ENCODE results near the gene IFI27L1.
A peak's percentile ranks its signal among the peaks of the same experiment; 100 is the strongest.

The IFI27L1 gene

GRCh38 chr14:94113908-94114588, 32.9 kb downstream of the IFI27L1 start:
- DNase-seq (ENCODE audit: low spot score), result peak; percentile 35

GRCh38 chr14:94114589-94115057, 33.5 kb downstream of the IFI27L1 start:
- peak; percentile 27 for DNase-seq (ENCODE audit: low spot score)

- peak; percentile 31 for DNase-seq (ENCODE audit: low spot score)
These were observed 34.0 kb downstream of the IFI27L1 start for GRCh38 chr14:94115058-94115591.

- DNase-seq (ENCODE audit: low spot score), result no peak
These were observed 34.5 kb downstream of the IFI27L1 start for GRCh38 chr14:94115631-94116030.

- DNase-seq (ENCODE audit: low spot score), result no peak
These were observed 35.6 kb downstream of the IFI27L1 start for GRCh38 chr14:94116701-94117100.

GRCh38 chr14:94117856-94118255, 36.7 kb downstream of the IFI27L1 start:
- no peak for DNase-seq (ENCODE audit: low spot score)

GRCh38 chr14:94119071-94119470, 38.0 kb downstream of the IFI27L1 start:
- no peak for DNase-seq (ENCODE audit: low spot score)

- peak; percentile 32 for DNase-seq (ENCODE audit: low spot score)
These were observed 39.7 kb downstream of the IFI27L1 start for GRCh38 chr14:94120667-94121340.

GRCh38 chr14:94121485-94121884, 40.4 kb downstream of the IFI27L1 start:
- peak; percentile 26 for DNase-seq (ENCODE audit: low spot score)

GRCh38 chr14:94122438-94122837, 41.3 kb downstream of the IFI27L1 start:
- DNase-seq (ENCODE audit: low spot score), result peak; percentile 14

GRCh38 chr14:94123296-94123695, 42.2 kb downstream of the IFI27L1 start:
- DNase-seq (ENCODE audit: low spot score), result peak; percentile 31

GRCh38 chr14:94123868-94124267, 42.8 kb downstream of the IFI27L1 start:
- DNase-seq (ENCODE audit: low spot score), result peak; percentile 18

GRCh38 chr14:94124582-94125377, 43.7 kb downstream of the IFI27L1 start:
- peak; percentile 24 for DNase-seq (ENCODE audit: low spot score)

- peak; percentile 28 for DNase-seq (ENCODE audit: low spot score)
These were observed 44.7 kb downstream of the IFI27L1 start for GRCh38 chr14:94125659-94126418.

GRCh38 chr14:94126419-94126677, 45.2 kb downstream of the IFI27L1 start:
- peak; percentile 16 for DNase-seq (ENCODE audit: low spot score)

- no peak for DNase-seq (ENCODE audit: low spot score)
These were observed 45.7 kb downstream of the IFI27L1 start for GRCh38 chr14:94126800-94127199.

- peak; percentile 12 for DNase-seq (ENCODE audit: low spot score)
These were observed 46.2 kb downstream of the IFI27L1 start for GRCh38 chr14:94127330-94127729.

- peak; percentile 41 for DNase-seq (ENCODE audit: low spot score)
These were observed 47.2 kb downstream of the IFI27L1 start for GRCh38 chr14:94128216-94128839.

- peak; percentile 89 for DNase-seq (ENCODE audit: low spot score)
These were observed 48.1 kb downstream of the IFI27L1 start, which contains the start of gene IFI27L2 for GRCh38 chr14:94129111-94129757. Gene IFI27L2, minus strand, starts transcription at chr14:94129604. Its CDS starts 40 bp downstream, at chr14:94129564.

GRCh38 chr14:94129758-94130414, 48.8 kb downstream of the IFI27L1 start:
- peak; percentile 57 for DNase-seq (ENCODE audit: low spot score)

Measured in ecto neural progenitor cell (in vitro differentiated cells).